GM12891 (cell line): Measurements from ENCODE around the gene VPS29.

Experiments used
- POLR2A ChIP-seq: IDR thresholded peaks from 2 replicates; pipeline ENCODE4 v1.6.1; 2011; ENCODE audit warnings: low read depth, low read length, control low read depth
- POLR2AphosphoS5 ChIP-seq: IDR thresholded peaks from 2 replicates; pipeline ENCODE4 v1.6.1; 2011; ENCODE audit warnings: low read depth, low read length, control low read depth
- POU2F2 ChIP-seq: IDR thresholded peaks from 2 replicates; pipeline ENCODE4 v1.6.1; 2011; ENCODE audit warnings: low read depth, mild to moderate bottlenecking, control low read depth, low read length, moderate library complexity
- TAF1 ChIP-seq: IDR thresholded peaks from 2 replicates; pipeline ENCODE4 v1.6.1; 2011; ENCODE audit warnings: low read depth, low read length, control low read depth

DNA sequence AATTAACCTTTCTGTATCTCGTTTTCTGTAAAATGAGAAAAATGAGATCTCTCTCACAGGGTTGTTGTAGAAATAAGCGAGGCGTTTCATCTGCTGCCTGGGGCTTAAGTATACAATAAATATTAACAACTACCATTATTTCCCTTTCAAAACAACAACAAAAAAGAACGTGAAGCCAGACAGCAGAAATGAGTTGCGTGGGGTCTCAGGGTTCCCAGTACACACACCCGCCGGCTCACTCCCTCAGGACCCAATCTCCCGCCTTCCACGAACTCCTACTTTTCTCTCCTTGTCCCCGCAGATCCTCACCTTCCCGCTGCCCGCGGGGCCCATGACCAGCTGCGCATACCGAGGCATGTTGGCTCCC lies 34.1 kb downstream of the VPS29 start:
- TF ChIP-seq POLR2AphosphoS5 (no peak), POLR2A (no peak; the same call in none of the 2 replicates), TAF1 (no peak), POU2F2 (no peak)
